Stomach (tissue), 9 donors: ENCODE results near the gene CAPN14. TPM values are rescaled to one million over a fixed set of nuclear protein-coding genes. Genes with fewer than 3 reads are reported as not detected.

Source experiments
- DNase-seq, 2 donors: peaks; one replicate each; pipeline versions ENCODE4 v3.0.0 to v3.0.0-alpha.2; 2013 to 2019
- H3K27ac ChIP-seq, 5 donors: fragments of 200-600 bp in 4 of 5; sonication (generic) in 4 of 5; one replicate each; pipeline ENCODE4 v1.5.1; 2013 to 2019; ENCODE audit warnings: mild to moderate bottlenecking in 1 of 5, moderate library complexity in 1 of 5
- H3K27me3 ChIP-seq, 3 donors: fragments of 200-600 bp; sonication (generic); one replicate each; pipeline ENCODE4 v1.5.1; 2017 to 2019; ENCODE audit warnings: mixed run types in 1 of 3
- H3K36me3 ChIP-seq, 4 donors: fragments of 200-600 bp; sonication (generic); 1 replicate in 3 of 4; 2 replicates in 1 of 4; pipeline ENCODE4 v1.5.1; 2016 to 2019
- H3K4me1 ChIP-seq, 4 donors: fragments of 200-600 bp; sonication (generic); one replicate each; pipeline ENCODE4 v1.5.1; 2016 to 2019
- H3K4me3 ChIP-seq, 4 donors: fragments of 200-600 bp; sonication (generic) in 3 of 4; one replicate each; pipeline ENCODE4 v1.5.1; 2016 to 2019; ENCODE audit warnings: mild to moderate bottlenecking in 1 of 4
- H3K9me3 ChIP-seq, 4 donors: fragments of 200-600 bp; sonication (generic); one replicate each; pipeline ENCODE4 v1.5.1; 2016 to 2019
- EP300 ChIP-seq: sonication (generic); formaldehyde crosslinking; IDR thresholded peaks from one replicate; pipeline ENCODE4 v1.6.1; 2017; ENCODE audit warnings: antibody characterized with exemption
- POLR2A ChIP-seq, 4 donors: fragments of 450-650 bp; IDR thresholded peaks; one replicate each; pipeline ENCODE4 v1.6.1; 2016; ENCODE audit warnings: antibody characterized with exemption in 4 of 4, control low read depth in 2 of 4, mild to moderate bottlenecking in 1 of 4, moderate library complexity in 1 of 4
- POLR2AphosphoS5 ChIP-seq, 3 donors: sonication (generic); formaldehyde crosslinking; IDR thresholded peaks; one replicate each; pipeline ENCODE4 v1.6.1; 2016; ENCODE audit warnings: antibody characterized with exemption in 3 of 3
- WGBS, 5 donors: extraction: QIAGEN DNeasy Blood & Tissue Kit in 3 of 5; methylation state at CpG; one replicate each; pipeline versions ENCODE4 v1.1.5 to v1.1.7; 2013 to 2018; 5-methylcytosine and 5-hydroxymethylcytosine counted together
- intact Hi-C: fragments of 100-400 bp; cut with DNase I; formaldehyde crosslinking; loops from one replicate; pipeline ENCODE4 v1.15.1; 2023; ENCODE audit warnings: low total_unique reads
- polyA plus RNA-seq, 3 donors: library from polyadenylated mRNA; stranded (reverse); fragments of 200-250 nt; gene quantifications; one replicate each; pipeline ENCODE4 v1.2.3, GENCODE V29; 2013
- total RNA-seq, 5 donors: library from RNA; depleted of rRNA; stranded (reverse); fragments of >200 nt; gene quantifications; one replicate each; pipeline versions ENCODE4 v1.1.0 to v1.2.3, GENCODE V29; 2014 to 2016
- TF ChIP-seq, protein P1 (sequence below), 7 experiments: fragments of 450-650 bp in 4 of 7; fragments of 200-600 bp in 3 of 7; sonication (generic) in 3 of 7; IDR thresholded peaks; one replicate each; pipeline ENCODE4 v1.5.1; 2016 to 2019; ENCODE audit warnings: antibody characterized with exemption in 7 of 7, control low read depth in 2 of 7, mild to moderate bottlenecking in 1 of 7
- donor health status: healthy with polysubstance abuse.
- donor health status: Bipolar disorder and iron deficiency.
- donor health status: healthy.

Gene CAPN14
- total and polyA plus RNA-seq, 8 donors: 0.06 to 66.0 (median 1.3) TPM; not detected in 5

DNA sequence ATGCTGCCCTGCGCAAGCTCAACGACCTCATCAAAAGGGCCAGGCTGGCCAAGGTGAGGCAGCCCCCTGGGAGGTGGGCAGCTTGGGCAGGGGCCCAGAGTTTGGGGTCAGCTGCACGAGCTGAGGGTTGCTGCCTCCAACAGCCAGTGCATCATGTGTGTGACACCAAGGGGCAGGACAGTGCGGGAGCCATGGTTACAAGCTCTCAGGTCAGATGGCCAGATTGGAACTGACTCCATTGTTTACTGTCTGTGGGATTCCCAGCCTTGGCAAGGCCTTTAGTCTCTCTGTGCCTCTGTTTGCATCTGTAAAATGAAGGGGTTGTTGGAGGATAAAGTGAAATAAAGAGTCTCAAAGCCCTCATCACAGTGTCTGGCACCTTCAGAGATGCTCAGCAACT lies 43.6 kb upstream of the CAPN14 start:
- DNase-seq: no peak
- H3K36me3 ChIP-seq: peaks cover 0 to 22% (median 17%) of the 10 kb centered on the region in 4 donors
- H3K4me1 ChIP-seq: peaks cover 0 to 5% (median 0%) of the 10 kb centered on the region in 4 donors
- intact Hi-C loops: no loop called here
- no peaks in the 10 kb centered on the region for H3K9me3 ChIP-seq
- TF ChIP-seq POLR2AphosphoS5 (IDR thresholded peaks at IDR 0.05) (no peak), EP300 (no peak), POLR2A (IDR thresholded peaks at IDR 0.05) (no peak)
- TF ChIP-seq, protein P1, sequence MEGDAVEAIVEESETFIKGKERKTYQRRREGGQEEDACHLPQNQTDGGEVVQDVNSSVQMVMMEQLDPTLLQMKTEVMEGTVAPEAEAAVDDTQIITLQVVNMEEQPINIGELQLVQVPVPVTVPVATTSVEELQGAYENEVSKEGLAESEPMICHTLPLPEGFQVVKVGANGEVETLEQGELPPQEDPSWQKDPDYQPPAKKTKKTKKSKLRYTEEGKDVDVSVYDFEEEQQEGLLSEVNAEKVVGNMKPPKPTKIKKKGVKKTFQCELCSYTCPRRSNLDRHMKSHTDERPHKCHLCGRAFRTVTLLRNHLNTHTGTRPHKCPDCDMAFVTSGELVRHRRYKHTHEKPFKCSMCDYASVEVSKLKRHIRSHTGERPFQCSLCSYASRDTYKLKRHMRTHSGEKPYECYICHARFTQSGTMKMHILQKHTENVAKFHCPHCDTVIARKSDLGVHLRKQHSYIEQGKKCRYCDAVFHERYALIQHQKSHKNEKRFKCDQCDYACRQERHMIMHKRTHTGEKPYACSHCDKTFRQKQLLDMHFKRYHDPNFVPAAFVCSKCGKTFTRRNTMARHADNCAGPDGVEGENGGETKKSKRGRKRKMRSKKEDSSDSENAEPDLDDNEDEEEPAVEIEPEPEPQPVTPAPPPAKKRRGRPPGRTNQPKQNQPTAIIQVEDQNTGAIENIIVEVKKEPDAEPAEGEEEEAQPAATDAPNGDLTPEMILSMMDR (IDR thresholded peaks at IDR 0.05): no peak
- no peak overlapping the region for H3K27ac ChIP-seq
- no peak overlapping the region for H3K4me3 ChIP-seq
- 83 to 90% (median 85%) methylated on average over 3 to 4 of the region's 4 CpGs for WGBS, 5 donors
- no peaks in the 10 kb centered on the region for H3K27me3 ChIP-seq

DNA sequence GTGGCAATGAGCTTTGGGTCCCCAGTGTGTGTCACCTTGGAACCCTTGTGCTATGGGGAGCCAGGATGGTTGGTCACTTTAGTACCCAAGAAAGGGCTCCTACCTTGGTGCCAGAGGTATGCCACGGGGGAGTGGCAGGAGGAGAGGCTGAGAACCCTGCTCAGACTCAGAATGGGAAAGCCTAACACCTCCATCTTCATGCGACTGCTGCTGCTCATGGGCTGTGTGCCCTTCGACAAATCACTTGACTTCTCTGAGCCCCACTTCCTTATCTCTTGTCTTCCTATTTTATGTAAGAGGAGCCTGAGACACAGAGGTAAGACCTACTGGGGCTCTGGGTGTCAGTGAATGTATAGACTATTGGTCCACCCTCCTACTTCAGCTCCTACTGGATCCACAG lies 41.8 kb upstream of the CAPN14 start:
- H3K9me3 ChIP-seq: no peaks in the 10 kb centered on the region
- TF ChIP-seq POLR2A (IDR thresholded peaks at IDR 0.05) (no peak), EP300 (no peak), POLR2AphosphoS5 (IDR thresholded peaks at IDR 0.05) (no peak)
- TF ChIP-seq, protein P1 (IDR thresholded peaks at IDR 0.05): no peak
- H3K27ac ChIP-seq: no peak overlapping the region
- H3K4me1 ChIP-seq: peaks cover 0 to 5% (median under 1%) of the 10 kb centered on the region in 4 donors
- intact Hi-C loops: no loop called here
- no peak overlapping the region for H3K4me3 ChIP-seq
- peaks cover 0 to 22% (median 20%) of the 10 kb centered on the region in 4 donors for H3K36me3 ChIP-seq
- no peaks in the 10 kb centered on the region for H3K27me3 ChIP-seq
- WGBS, 5 donors: 91 to 96% (median 95%) methylated on average over 3 of the region's 3 CpGs
- DNase-seq: no peak

DNA sequence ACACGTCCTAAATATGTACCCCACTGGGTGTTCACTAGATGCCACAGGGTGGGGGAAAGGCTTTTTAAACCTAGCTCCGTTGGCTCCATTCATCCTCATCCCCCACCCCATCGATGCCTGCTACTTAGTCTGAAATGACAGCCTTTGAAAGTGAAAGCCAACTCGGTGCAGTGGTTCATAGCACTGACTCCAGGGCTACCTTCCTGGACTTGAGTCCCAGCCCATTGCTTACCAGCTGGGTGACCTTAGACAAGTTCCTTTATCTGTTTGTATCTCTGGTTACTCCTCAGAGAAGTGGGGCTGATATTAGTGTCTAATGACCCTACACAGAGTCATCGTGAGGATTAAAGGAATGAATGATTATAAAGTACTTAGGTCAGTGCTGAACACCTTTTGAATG lies 41.0 kb upstream of the CAPN14 start:
- Histone ChIP-seq H3K4me3 (no peak overlapping the region), H3K4me1 (peaks cover 0 to 5% (median 2%) of the 10 kb centered on the region in 4 donors), H3K36me3 (peaks cover 0 to 22% (median 20%) of the 10 kb centered on the region in 4 donors), H3K27ac (no peak overlapping the region), H3K27me3 (no peaks in the 10 kb centered on the region), H3K9me3 (no peaks in the 10 kb centered on the region)
- TF ChIP-seq EP300: no peak
- WGBS, 5 donors: 70 to 80% (median 76%) methylated on average over 5 of the region's 5 CpGs
- DNase-seq: no peak
- intact Hi-C loops: no loop called here

DNA sequence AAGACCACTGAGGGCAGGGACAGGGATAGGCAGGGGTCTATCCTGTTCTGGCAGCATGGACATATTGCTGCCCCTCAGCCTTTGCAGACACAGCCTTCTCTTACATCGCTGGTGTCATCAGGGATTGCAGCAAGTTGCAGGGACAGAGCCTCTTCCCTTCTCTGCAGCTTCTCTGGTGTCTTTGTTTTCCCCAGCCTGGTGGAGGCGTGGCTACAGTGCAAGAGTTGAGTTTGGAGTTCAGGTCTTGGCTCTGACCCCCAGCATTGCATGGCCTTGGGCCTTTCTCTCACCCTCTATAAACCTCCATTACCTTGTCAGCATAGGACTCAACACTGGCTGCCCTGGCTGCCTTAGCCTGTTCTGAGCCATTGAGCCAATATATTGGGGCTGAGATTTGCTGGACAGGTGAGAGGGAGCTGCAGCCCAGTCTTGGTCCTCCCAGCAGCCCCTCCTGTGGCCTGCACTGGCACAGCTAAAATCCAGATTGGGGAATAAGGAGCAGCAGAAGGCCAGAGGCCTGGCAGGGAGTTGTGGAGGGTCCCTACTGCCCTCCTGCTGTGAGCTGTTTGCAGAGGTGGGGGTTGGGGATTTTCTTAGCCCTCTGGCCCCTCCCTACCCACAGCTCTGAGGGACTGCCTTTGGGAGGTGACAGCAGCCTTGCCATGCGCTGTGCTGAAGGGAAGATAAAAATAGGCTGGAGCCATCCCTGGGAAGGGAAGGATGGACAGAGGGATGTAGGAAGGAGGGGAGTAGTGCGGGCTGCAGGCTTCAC lies 39.5 kb upstream of the CAPN14 start:
- peak in 1 of 2 donors; percentile 37 for DNase-seq
- Histone ChIP-seq H3K27ac (no peak overlapping the region), H3K4me1 (peaks cover 0 to 5% (median 2%) of the 10 kb centered on the region in 4 donors), H3K36me3 (peaks cover 0 to 16% (median 12%) of the 10 kb centered on the region in 4 donors), H3K27me3 (no peaks in the 10 kb centered on the region), H3K4me3 (no peak overlapping the region), H3K9me3 (no peaks in the 10 kb centered on the region)
- intact Hi-C loops: no loop called here
- TF ChIP-seq EP300 (no peak), POLR2AphosphoS5 (IDR thresholded peaks at IDR 0.05) (no peak)
- TF ChIP-seq, protein P1 (IDR thresholded peaks at IDR 0.05): no peak
- 72 to 84% (median 83%) methylated on average over 4 of the region's 4 CpGs for WGBS, 5 donors
